HG03521 (cell line): Measurements from ENCODE around the gene KLF7.
A peak's percentile ranks its signal among the peaks of the same experiment; 100 is the strongest.

Source experiments
- ATAC-seq: cut with Tn5 transposase; IDR thresholded peaks from one replicate; pipeline ENCODE4 v1.9.1; 2021; ENCODE audit warnings: mild to moderate bottlenecking, moderate library complexity; ENCODE audit not compliant: unreplicated experiment

Gene KLF7

DNA sequence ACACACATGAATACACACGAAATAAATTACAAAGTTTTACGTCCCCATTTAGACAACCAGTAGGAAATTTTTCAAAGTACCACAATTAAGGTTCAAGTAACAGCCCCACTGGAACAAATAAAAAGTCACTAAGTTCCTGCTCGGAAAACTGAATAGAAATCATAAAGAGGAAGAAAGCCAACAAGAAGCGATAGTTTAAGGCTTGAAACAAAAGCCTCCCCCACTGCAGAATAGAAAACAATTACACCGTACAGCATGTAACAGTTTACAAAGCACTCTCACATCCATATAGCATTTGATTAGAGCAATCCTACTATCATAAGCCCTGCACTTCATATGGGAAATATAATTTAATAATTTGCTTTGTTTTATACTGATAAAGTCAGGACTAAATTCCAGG is 15.5 kb downstream of the KLF7 start:
- ATAC-seq: no peak

DNA sequence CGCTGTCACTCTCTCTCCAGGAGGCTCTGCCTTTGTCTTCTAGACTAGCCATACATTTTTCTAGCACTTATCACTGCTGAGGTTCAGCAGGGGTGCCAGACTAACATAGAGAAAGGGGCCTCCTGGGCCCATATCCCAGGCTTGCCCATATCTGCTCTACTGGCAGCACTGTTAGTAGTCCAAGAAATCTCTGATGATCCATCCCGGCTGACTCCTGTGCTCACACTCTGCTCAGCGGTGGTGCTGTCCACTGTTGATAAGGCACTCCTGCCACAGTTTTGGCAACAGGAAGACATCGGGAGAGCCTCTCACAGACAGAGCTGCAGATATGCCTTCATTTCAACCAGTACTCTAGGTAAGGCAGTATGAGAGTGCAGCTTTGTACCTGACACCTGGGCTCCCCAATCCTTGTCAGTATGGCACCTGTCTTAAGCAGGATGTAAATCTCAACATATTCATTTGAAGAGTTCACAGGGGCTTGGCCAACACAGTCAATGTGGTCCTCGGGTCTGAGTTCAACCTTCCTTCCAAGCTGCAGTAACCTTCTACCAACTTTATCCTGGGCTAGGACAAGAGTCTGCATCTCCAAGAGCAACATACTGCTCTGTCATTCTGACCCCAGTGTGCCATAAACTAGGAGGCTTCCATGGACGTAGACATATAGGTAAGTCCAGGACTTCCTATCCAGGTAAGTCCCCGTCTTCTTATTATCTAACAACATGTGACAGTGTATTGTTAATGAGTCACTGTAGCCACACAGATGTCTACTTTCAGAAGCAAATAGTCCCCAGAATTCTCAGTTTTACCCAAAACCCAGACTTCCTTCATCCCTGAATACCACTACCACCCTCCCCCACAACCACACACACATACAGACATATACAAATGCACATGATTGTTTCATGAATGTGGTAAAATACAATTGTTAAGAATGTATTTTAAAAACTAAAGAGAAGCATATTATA is 16.2 kb downstream of the KLF7 start:
- peak; percentile 62 for ATAC-seq

DNA sequence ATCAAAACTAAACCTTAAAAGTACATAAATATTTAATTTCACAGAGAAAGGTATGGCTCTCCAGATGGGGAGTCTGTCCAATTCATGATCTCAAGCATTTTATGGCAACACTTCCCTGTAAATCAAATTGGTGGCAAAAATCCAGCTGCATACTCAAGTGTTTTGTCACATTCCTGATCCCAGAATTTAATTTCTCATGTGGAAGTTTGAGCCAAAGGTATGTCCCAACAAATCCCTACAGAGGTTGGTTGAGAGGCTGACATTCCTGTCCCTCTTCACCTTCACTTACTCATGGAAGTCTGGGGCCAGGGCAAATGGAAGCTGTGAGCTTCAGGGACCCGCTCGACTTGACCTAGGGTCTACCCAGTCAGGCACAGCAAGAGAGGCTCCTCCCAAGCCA is 17.7 kb downstream of the KLF7 start:
- no peak for ATAC-seq

DNA sequence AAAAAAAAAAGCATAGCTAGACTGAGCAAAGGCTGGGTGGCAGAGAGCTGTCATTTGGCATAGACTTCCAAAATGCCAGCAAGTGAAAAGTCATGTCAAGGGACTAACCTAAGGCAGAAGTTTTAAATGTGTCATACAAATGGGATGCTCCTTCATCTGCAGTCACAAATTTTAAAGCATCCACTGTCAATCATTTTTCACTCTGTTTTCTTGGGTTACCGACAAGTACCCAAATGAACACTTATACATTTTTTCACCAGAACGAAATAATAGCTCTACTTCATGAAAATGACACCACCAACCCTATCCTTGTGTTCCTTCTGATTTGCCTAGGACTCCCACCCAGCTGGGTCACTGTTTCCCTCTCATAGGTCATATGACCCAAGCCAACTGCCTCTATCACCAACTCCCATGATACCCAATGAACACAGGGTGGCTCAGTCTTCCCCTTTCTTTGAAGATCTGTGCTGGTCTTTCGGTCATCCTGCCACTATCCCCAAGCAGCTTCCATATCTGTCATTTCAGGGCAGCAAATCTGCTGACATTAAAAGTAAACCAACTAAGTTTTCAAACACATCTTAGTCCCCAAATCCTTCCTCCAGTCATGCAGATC is 21.5 kb downstream of the KLF7 start:
- no peak for ATAC-seq

DNA sequence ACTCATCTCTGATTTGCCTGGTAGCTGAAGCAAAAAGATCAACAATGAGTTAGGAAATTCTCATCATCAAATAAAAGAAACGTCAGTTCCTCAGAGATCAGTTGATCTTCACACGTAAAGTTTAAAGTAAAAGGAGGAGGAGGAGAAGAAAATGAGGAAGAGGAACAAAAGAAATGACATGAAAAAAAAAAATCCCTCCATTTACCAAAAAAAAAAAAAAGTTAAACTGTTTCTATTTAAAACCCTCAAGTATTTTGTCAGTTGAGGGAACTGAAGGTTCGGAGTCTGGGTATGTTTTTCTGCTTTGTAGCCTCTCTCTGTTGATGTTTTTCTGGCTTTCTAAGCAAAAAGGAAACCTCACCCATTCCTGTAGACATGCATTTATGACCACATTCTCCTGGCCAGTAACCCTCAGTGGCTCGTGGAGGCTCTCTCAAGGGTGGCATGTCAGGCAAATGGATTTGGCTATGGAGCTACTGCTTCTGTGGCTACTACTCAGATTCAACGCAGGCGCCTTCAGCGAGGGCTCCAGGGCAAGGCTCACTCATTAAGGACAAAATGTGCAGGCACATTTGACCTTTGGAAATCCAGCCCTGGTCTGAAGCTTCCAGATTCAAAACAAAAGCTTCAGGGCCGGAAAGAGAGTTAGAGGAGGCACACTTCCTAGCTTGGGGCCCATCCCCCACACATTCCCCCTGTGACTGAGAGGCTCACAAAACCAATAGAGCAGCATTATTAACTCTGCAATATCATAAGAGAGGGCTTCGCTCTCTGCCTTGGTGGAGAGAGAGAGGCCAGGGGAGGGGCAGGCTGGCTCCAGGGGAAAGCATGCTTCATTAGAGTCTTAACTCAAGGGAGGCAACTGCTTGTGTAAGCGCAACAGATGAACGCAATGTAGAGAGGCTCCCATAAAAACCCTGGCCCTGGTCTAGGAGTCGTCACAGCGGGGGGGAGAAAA is 22.3 kb downstream of the KLF7 start:
- ATAC-seq: peak; percentile 57

DNA sequence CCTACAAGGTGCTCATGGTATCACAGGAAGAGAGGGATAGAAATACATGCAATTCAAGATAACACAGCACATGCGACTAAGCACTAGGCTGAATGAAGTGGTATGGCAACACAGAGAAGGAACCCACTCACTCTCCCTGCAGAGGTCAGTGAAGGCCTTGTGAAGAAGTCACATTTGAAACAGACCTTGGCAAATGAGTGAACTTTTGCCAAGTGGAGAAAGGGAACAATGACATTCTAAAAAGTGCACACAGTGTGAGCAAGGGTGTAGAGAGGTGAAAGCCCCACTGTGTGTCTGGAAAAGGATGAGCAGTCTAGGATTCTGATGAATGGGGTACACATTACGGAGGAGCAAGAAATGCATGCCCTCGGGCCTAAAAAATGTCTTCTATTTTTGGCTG is 23.3 kb downstream of the KLF7 start:
- no peak for ATAC-seq

DNA sequence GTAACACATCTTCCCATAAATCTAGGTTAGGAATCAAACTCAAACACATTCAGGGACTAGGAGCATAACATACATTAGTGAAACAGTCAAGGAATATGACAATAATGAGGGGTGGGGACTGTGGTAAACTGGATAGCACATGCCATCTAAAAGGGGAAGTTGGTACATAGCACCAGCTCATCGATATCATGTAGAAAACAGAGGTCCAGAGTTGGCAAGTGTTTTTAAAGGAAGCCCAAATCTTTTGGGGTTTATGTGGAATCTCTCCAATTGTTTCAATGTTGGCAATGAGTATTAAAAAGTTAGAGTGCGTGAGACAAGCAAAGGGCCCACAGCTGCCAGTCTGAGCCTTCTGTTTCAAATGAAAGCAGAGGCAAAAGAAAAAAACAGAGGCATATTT is 24.4 kb downstream of the KLF7 start:
- ATAC-seq: no peak

DNA sequence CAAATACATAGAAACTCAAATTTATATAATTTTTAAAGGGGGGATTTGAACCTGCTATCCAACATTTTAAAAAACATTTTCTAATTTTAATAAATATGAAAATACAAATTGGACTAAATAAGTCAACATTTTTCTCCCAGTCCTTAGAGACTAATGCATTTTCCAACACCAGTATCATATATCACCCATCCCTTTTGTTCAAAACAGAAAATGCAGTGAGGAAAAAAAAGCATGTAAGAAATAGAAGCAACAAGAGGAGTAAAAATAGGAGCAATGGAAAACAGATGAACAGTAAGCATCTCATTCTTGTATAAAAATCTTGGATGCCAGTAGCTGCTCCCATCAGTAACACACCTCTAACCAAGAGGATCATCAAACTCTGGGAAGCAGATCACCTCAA is 25.5 kb downstream of the KLF7 start:
- ATAC-seq: no peak

DNA sequence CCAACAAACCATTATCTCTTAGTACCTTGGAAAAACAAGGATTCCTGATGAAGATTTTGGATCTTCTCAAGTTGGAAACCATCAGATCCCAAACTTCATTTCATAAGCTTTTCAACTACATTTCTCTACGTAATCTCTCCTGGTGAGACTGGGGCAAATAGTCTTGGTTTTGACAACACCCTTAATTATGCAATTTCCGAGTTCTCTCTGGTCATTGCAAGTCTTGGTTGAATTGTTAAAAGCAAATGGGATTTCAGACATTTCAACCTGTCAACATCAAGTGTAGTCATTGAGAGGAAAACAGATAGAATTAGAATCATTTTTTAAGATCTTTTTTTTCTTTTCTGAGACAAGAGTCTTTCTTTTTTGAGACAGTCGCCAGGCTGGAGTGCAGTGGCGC is 26.2 kb downstream of the KLF7 start:
- ATAC-seq: no peak

DNA sequence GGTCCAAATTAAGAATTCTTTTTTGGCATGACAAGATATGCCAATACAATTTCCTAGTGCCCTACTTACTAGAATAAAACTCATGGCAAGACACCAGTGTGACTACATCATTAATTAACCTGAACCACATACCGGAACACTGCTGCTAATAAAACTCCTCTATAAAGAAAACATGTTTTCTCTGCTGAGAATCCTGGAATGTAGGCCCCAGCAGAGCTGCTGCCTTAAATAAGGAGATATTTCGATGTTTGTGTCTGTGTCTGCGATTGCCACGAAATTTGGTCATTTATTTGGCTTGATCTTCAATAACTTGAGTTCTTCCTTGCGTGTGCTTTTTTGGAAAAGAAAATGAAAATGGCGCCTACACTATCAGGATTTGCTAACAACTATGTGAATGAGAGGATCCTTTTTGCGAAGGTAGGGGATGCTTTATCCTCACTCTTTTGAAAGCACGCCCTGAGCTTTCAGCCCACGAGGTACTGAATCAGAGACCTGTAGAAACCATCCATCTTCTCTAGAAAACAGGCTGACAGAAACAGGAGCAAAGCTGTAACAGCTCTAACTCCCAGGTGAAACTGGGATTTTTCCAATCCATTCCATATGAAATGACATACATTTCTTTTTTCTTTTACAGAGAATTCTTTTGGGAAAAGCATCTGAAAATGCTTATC is 27.0 kb downstream of the KLF7 start:
- ATAC-seq: no peak

DNA sequence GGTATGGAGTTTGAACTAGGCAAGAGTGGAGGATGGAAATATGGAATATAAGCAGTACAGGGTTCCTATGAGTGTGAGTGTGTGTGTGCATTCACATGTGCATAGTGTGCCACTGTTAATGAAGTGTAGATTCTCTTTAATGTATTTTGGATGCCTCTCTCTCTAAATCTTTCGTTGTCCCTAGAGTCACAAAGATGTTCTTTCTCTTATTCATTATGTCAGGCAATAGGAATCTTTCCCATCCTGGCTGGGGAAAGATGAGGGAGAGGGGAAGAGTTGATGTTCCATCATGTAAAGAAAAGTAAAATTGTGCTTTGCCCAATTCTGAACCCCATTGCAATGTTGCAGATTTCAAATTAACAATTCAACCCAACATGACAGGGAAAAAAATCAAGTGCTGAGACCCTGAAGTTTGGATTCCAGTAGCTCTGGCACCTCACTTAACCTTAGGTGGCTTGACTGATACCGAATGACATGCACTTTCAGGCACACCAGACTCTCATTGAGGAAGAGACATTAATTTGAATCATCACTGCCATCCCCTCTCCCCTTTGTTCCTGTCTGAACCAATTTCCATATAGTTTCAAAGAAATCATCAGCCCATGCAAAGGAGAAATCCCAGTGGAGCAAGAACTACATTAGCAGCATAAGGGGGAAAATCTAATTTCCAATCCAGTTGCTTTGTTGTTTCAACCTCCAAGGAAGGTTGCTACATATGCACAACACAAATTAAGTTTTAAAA is 28.0 kb downstream of the KLF7 start:
- no peak for ATAC-seq

DNA sequence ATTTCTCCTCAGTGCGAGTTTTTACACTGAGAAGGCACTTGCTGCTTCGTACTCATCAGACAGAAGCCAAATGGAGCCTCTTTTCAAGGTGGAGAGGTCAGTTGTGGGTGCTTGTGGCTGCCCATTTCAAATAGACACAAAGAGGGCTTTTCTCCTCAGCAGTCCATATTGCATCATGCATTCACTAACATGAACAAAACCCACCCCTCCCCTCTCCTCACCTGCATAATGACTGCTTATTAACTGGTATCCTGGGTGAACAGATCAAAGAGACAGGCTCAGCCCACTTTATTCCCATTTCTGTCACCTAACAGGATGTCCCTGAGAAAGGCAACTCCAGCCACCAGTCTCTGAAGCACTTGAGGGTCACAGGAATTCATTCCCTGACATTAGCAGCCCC is 28.9 kb downstream of the KLF7 start:
- ATAC-seq: no peak

DNA sequence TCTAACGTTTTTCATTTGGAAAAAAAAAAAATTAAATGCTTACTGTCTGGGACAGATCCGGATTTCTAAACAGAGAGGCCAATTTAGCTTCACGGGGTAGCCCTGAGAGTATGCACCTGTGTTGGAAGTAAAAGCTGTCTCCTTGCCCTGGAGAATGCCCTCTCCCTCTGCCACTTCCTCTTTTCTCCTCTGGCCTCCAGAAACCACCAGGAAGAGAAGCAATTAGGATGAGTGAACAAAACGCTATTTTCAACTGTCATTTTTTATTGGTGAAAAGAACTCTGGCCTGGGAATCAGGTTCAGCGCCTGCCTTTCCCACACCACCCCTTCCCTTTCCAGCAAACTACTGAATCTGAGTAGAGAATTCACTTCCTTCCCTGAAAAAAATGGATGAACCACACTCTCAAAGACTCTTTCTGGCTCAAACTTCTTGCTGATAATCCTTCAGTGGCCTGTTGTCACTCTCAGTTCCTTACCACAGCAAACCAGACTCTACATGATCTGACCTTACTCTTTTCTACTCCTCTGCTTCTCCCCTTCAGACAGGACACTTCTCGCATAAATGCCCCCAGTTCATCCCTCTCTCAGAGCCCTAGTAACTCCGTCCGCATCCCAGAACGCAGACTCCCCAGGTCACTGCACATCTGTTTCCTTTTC is 29.8 kb downstream of the KLF7 start:
- no peak for ATAC-seq

DNA sequence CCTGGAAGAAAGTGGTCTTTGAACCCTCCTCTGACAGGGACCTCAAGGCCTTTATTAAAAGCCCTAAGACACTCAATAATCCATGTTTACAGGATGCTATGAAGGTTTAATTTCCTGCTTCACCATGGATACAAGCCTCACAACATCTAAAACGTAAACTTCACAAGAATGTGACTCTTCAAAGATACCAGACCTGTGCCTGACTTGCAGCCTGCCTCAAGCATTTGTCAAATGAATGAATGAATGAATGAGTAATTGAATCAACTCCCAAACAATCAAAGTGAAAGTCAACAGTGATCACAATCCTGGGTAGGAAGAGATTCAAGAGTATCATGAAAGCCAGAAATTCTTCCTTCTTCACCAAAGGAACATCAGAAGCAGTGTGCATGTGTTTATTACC is 30.4 kb downstream of the KLF7 start:
- ATAC-seq: no peak

DNA sequence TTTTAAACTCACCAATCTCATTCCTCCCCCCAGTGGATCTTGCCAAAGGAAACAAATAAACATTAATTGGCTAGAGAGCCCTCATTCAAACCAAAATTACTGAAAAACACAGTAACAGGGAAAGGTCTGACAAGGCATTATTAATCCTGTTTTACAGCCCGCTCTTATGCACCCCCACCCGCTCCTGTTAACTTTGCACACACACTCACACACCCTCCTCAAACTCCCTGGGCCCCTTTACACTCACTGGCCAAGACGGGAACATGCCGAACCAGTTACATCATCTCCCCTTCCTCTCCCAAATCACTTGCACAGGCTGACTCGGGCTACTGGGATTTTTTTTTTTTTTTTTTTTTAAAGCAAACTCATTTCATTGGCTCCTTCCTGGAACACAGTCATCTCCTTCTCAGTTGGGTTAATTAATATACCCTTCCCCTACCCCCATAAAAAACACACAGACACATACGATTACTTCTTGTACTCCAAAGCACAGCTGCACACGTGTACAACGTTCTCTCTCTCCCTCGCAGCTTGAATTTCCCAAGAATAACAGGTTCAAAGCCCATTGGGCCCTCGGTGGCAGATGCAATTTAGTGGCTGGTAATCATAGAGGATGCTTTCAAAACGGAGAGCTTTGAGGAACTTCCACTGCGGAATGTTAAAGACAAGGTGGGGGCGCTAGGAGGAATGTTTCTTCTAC is 31.8 kb downstream of the KLF7 start:
- no peak for ATAC-seq

DNA sequence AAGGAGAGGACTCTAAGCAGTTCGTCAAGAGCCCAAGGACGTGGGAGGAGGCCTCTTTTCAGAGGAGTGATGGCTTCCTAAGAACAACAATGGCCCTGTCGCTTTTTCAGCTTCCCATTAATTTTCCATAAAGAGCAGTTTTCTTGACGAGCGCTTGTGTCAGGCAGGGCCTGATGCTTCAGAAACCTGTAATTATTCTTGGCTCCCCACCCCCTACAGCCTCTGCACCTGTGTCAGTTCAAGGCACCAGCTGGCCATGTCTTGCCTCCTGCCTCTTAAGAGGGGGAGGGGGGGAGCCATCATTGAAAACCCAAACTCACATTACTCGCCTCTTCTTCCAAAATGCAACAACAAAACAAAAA is 32.3 kb downstream of the KLF7 start:
- no peak for ATAC-seq

DNA sequence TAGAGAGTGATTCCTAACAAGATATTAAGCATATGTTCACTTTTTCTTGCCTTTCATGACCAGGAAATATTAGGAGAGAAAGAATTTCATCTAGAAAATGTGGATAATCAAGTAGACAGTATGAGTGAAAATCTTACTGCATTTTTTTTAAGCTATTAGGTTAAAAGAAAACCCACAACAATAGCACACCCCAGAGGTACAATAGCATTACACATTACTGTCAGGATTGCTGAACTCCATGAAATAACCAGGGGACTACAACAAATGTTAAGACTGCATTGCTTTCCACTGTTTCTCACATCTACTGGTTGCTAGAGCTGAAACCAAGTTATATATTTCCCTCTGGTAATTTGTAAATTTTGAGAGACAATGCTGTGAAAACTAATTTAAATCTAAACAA is 33.7 kb downstream of the KLF7 start:
- ATAC-seq: no peak

DNA sequence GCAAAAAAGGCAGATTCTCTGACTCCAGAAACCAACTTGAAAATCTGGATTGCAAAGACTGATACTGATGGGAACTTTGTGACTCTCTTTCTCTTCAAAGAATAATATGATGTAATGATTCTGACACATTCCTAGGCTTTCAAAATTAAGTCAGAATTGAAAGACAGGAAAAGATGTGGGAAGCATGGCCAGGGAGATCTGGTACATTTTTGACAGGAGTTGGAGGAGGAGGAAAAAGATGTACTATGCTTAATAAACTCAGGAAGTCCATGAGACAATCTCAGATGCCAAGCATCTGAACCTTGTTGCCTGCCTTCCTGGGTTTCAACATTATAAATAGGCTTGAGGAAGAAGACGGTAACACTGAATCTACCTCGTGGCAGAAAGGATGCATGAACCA is 34.2 kb downstream of the KLF7 start:
- no peak for ATAC-seq

DNA sequence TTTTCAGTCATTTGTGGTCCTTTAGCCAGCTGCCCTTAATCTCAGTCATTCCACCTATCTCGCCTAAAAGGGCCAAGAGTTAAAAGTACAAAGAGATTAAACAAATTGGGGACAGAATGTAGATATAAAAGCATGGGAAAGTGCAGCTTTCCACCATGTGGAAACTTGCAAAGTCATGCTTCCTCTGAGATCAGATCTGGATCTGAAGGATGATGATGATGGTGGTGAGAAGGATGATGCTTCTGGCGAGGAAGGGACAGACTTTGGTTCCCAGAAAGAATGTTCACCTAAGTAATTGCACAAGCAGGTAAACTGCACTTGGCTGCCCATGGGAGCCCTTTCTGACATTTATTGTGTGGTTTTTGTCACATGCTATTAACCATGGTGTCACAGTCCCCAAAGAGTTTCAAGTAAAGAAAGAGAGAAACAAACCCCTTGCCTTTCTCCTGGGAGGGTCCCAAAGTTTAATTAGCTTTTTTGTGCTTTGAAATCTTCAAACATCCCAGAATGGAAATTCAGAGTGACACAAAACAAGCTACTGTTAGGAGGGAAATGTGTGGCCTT is 34.7 kb downstream of the KLF7 start:
- no peak for ATAC-seq
